ENCODE data around the gene ZNF343. TPM values are rescaled to one million over a fixed set of nuclear protein-coding genes. Genes with fewer than 3 reads are reported as not detected.
A peak's percentile ranks its signal among the peaks of the same experiment; 100 is the strongest.
"Not testable (repeated sequence)": the region's sequence is repeated elsewhere in the genome, so short reads cannot be mapped to it uniquely, and the experiment has no call there.

The ZNF343 gene
- polyA plus RNA-seq, 1 donor = 8.4 TPM

- no peak for DNase-seq
Observed at GRCh38 chr20:2521369-2522305, 12.9 kb upstream of the ZNF343 start.

GRCh38 chr20:2520617-2521016 lies 11.9 kb upstream of the ZNF343 start:
- DNase-seq = no peak

- DNase-seq = no peak
Observed at GRCh38 chr20:2519115-2519809, 10.5 kb upstream of the ZNF343 start.

- DNase-seq = no peak
Observed at GRCh38 chr20:2518558-2518957, 9.8 kb upstream of the ZNF343 start.

GRCh38 chr20:2518096-2518495 lies 9.4 kb upstream of the ZNF343 start:
- no peak for DNase-seq

- no peak for DNase-seq
Observed at GRCh38 chr20:2516399-2516798, 7.7 kb upstream of the ZNF343 start.

- no peak for DNase-seq
Observed at GRCh38 chr20:2515203-2515602, 6.5 kb upstream of the ZNF343 start.

GRCh38 chr20:2509794-2510193 lies 1.1 kb upstream of the ZNF343 start:
- no peak for DNase-seq

- no peak for DNase-seq
Observed at GRCh38 chr20:2509468-2509781, 710 bp upstream of the ZNF343 start.

GRCh38 chr20:2507875-2508630 lies 662 bp downstream of the ZNF343 start:
- DNase-seq = peak; percentile 8

- DNase-seq = no peak
Observed at GRCh38 chr20:2507464-2507863, 1.3 kb downstream of the ZNF343 start.

GRCh38 chr20:2506426-2506825 lies 2.3 kb downstream of the ZNF343 start:
- DNase-seq = not testable (repeated sequence)

GRCh38 chr20:2504803-2505202 lies 3.9 kb downstream of the ZNF343 start:
- DNase-seq = not testable (repeated sequence)

- DNase-seq = not testable (repeated sequence)
Observed at GRCh38 chr20:2502808-2503384, 5.8 kb downstream of the ZNF343 start.

- DNase-seq = peak; percentile 19
Observed at GRCh38 chr20:2485661-2486060, 23.1 kb downstream of the ZNF343 start.

GRCh38 chr20:2485080-2485479 lies 23.6 kb downstream of the ZNF343 start:
- no peak for DNase-seq

- DNase-seq = no peak
Observed at GRCh38 chr20:2483504-2483903, 25.2 kb downstream of the ZNF343 start.

- no peak for DNase-seq
Observed at GRCh38 chr20:2480381-2480780, 28.3 kb downstream of the ZNF343 start.

GRCh38 chr20:2476742-2477615 lies 31.7 kb downstream of the ZNF343 start:
- no peak for DNase-seq

GRCh38 chr20:2475850-2476741 lies 32.6 kb downstream of the ZNF343 start:
- DNase-seq = no peak

GRCh38 chr20:2473516-2473915 lies 35.2 kb downstream of the ZNF343 start:
- DNase-seq = no peak
